CD4-positive, CD25-positive, alpha-beta regulatory T cell (primary cell): Measurements from ENCODE around the gene RAB29. TPM values are rescaled to one million over a fixed set of nuclear protein-coding genes. Genes with fewer than 3 reads are reported as not detected.

ENCODE experiments used
- ATAC-seq, 2 donors: fragments of 150-1000 bp; cut with Tn5 transposase; one replicate each; pipeline ENCODE4 v1.10.0; 2021; ENCODE audit warnings: low read depth in 2 of 2, moderate number of reproducible peaks in 2 of 2, moderate library complexity in 1 of 2
- DNase-seq, 3 donors: peaks; one replicate each; pipeline versions ENCODE4 v3.0.0 to v3.0.0-alpha.2; 2012 to 2022; ENCODE audit warnings: mixed read lengths in 1 of 3
- H3K27ac ChIP-seq: one replicate; pipeline ENCODE4 v1.7.0; 2013; ENCODE audit warnings: mild to moderate bottlenecking, low read length; ENCODE audit not compliant: insufficient read depth, poor library complexity, severe bottlenecking
- H3K27me3 ChIP-seq: one replicate; pipeline ENCODE4 v1.7.0; 2013; ENCODE audit warnings: low read length; ENCODE audit not compliant: control insufficient read depth, insufficient read depth
- H3K36me3 ChIP-seq: one replicate; pipeline ENCODE4 v1.7.0; 2013; ENCODE audit warnings: mild to moderate bottlenecking, low read length, moderate library complexity; ENCODE audit not compliant: control insufficient read depth, insufficient read depth
- H3K4me1 ChIP-seq: 2 replicates; pipeline ENCODE4 v1.7.0; 2013; ENCODE audit warnings: mild to moderate bottlenecking, low read length; ENCODE audit not compliant: insufficient read depth, control insufficient read depth, poor library complexity, severe bottlenecking
- H3K4me3 ChIP-seq: one replicate; pipeline ENCODE4 v1.7.0; 2013; ENCODE audit warnings: low read depth, mild to moderate bottlenecking, low read length, moderate library complexity
- H3K9me3 ChIP-seq, 2 experiments: 1 replicate in 1 of 2; 2 replicates in 1 of 2; pipeline ENCODE4 v1.7.0; 2013; ENCODE audit warnings: low read length in 2 of 2, mild to moderate bottlenecking in 1 of 2, moderate library complexity in 1 of 2; ENCODE audit not compliant: control insufficient read depth in 2 of 2
- H3K27ac Mint-ChIP-seq, 3 donors: one replicate each; pipeline ENCODE4 v1.8.0; 2020 to 2022; ENCODE audit warnings: mild to moderate bottlenecking in 3 of 3, mixed read lengths in 3 of 3, moderate library complexity in 2 of 3
- H3K27me3 Mint-ChIP-seq: one replicate; pipeline ENCODE4 v1.8.0; 2022; ENCODE audit warnings: mild to moderate bottlenecking, mixed read lengths
- H3K36me3 Mint-ChIP-seq: one replicate; pipeline ENCODE4 v1.8.0; 2020; ENCODE audit warnings: mixed read lengths
- H3K4me1 Mint-ChIP-seq, 4 donors: one replicate each; pipeline ENCODE4 v1.8.0; 2020 to 2022; ENCODE audit warnings: mixed read lengths in 4 of 4, mild to moderate bottlenecking in 1 of 4
- H3K4me3 Mint-ChIP-seq, 4 donors: one replicate each; pipeline ENCODE4 v1.8.0; 2020 to 2022; ENCODE audit warnings: mild to moderate bottlenecking in 4 of 4, mixed read lengths in 4 of 4, moderate library complexity in 3 of 4
- H3K9me3 Mint-ChIP-seq, 7 donors: one replicate each; pipeline ENCODE4 v1.8.0; 2020 to 2022; ENCODE audit warnings: mixed read lengths in 7 of 7, mild to moderate bottlenecking in 3 of 7, moderate library complexity in 2 of 7
- polyA plus RNA-seq, 4 donors: library from polyadenylated mRNA; unstranded; fragments of 300-500 nt; fragmentation: Illumina TruSeq; gene quantifications; one replicate each; pipeline ENCODE4 v1.2.3, GENCODE V29; 2021
- total RNA-seq: library from RNA; stranded (reverse); gene quantifications from one replicate; pipeline ENCODE4 v1.2.3, GENCODE V29; 2022

RAB29 gene
- total and polyA plus RNA-seq, 5 donors from 2014 or later, result 37.0 to 119 (median 98.2) TPM

DNA sequence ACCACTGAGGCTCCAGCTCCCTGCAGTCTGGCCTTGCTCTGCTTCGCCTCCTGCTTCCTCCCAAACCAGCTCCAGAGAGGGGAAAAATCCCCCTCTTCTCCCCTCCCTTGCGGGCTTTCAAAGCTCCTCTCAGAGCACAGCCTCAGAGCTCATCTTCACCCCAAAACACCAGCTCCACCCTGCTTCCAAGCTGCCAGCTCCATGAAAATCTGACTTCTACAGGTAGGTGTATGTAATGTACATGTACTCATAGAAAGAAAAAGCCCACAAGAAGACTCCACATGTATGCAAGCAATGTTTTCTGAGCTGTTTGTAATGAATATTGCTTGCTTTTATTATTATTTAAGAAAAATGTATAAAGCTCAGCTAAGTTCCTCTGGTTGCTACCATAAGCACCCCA is 29.3 kb upstream of the RAB29 start:
- Mint-ChIP-seq H3K4me3 (peak overlapping the region in 3 of 4 donors; percentile 1 to 81 (median 77)), H3K27me3 (no peaks in the 10 kb centered on the region), H3K36me3 (peaks cover 11% of the 10 kb centered on the region), H3K9me3 (peaks cover 0 to 1% (median 0%) of the 10 kb centered on the region in 7 donors), H3K27ac (peak overlapping the region; percentile 50 to 92 (median 89)), H3K4me1 (peaks cover 5 to 80% (median 57%) of the 10 kb centered on the region in 4 donors)
- peaks cover 61% of the 10 kb centered on the region for H3K4me1 ChIP-seq
- no peak for ATAC-seq
- peak overlapping the region; percentile 53 for H3K4me3 ChIP-seq
- no peak for DNase-seq
- H3K27ac ChIP-seq, result no peak overlapping the region
- H3K36me3 ChIP-seq, result peaks cover 14% of the 10 kb centered on the region
- H3K27me3 ChIP-seq, result no peaks in the 10 kb centered on the region
- no peaks in the 10 kb centered on the region for H3K9me3 ChIP-seq

DNA sequence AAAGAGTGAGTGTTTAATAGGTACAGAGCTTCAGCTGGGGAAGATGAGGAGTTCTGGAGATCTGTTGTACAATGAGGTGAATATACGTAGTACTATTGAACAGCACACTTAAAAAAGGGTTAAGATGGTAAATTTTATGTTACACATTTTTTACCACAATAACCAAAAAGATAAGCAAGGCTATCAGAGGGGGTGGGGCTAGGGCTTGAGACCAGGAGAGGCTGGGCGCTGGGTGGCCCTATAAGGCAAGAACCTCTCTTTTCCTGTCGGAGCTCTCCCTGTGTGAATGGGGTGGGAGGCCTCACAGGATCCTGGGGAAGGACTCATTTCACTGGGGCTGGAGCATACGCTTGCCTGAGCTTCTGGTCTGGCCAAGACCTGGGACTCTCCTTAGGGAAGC is 28.7 kb upstream of the RAB29 start:
- peak overlapping the region in 2 of 3 donors; percentile 4 to 89 for H3K27ac Mint-ChIP-seq

GRCh38 chr1:205802060-205802459 is 26.8 kb upstream of the RAB29 start:
- Histone ChIP-seq H3K27me3 (no peaks in the 10 kb centered on the region), H3K36me3 (peaks cover 34% of the 10 kb centered on the region), H3K27ac (no peak overlapping the region), H3K4me1 (peaks cover 35% of the 10 kb centered on the region), H3K4me3 (no peak overlapping the region), H3K9me3 (no peaks in the 10 kb centered on the region)
- ATAC-seq (no peak), DNase-seq (no peak)
- H3K4me1 Mint-ChIP-seq, result peaks cover 0 to 58% (median 36%) of the 10 kb centered on the region in 4 donors
- H3K27ac Mint-ChIP-seq, result peak overlapping the region; percentile 38 to 63 (median 42)
- H3K4me3 Mint-ChIP-seq, result no peak overlapping the region
- peaks cover 0 to 1% (median 0%) of the 10 kb centered on the region in 7 donors for H3K9me3 Mint-ChIP-seq
- peaks cover 20% of the 10 kb centered on the region for H3K36me3 Mint-ChIP-seq
- no peaks in the 10 kb centered on the region for H3K27me3 Mint-ChIP-seq

More for the DNA sequence above, 28.7 kb upstream of the RAB29 start:
- Mint-ChIP-seq H3K9me3 (peaks cover 0 to 1% (median 0%) of the 10 kb centered on the region in 7 donors), H3K4me1 (peaks cover 0 to 74% (median 52%) of the 10 kb centered on the region in 4 donors), H3K36me3 (peaks cover 12% of the 10 kb centered on the region), H3K4me3 (peak overlapping the region in 3 of 4 donors; percentile 2 to 47 (median 10)), H3K27me3 (no peaks in the 10 kb centered on the region)
- no peak for ATAC-seq
- peaks cover 17% of the 10 kb centered on the region for H3K36me3 ChIP-seq
- DNase-seq, result no peak
- H3K4me3 ChIP-seq, result no peak overlapping the region
- peaks cover 55% of the 10 kb centered on the region for H3K4me1 ChIP-seq
- no peaks in the 10 kb centered on the region for H3K9me3 ChIP-seq
- no peaks in the 10 kb centered on the region for H3K27me3 ChIP-seq
- no peak overlapping the region for H3K27ac ChIP-seq

GRCh38 chr1:205800981-205801703 is 25.9 kb upstream of the RAB29 start:
- H3K36me3 Mint-ChIP-seq, result peaks cover 24% of the 10 kb centered on the region
- no peak for ATAC-seq

DNA sequence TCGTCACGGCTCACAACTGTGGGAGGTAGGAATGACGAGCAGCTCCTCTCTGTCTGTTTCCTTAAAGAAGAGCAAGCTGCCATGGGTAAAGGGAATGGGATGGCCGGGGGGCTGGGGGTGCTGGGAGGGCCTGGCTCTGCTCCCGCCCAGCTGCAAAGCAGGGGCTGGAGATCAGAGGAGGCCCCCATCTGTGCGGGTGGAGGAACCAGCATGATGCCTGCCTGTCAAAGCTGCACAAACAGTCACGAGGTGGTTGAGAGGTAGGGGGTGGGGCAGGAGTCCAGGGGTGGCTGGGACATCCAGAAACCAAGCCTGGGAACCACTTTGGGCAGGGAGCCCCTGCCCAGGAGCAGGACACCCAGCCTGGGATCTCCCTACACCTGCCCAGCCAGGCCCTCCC is 25.1 kb upstream of the RAB29 start:
- Histone ChIP-seq H3K27ac (no peak overlapping the region), H3K4me3 (no peak overlapping the region), H3K36me3 (peaks cover 50% of the 10 kb centered on the region), H3K4me1 (peaks cover 19% of the 10 kb centered on the region), H3K27me3 (no peaks in the 10 kb centered on the region), H3K9me3 (no peaks in the 10 kb centered on the region)
- no peak for DNase-seq
- Mint-ChIP-seq H3K36me3 (peaks cover 24% of the 10 kb centered on the region), H3K27me3 (no peaks in the 10 kb centered on the region), H3K9me3 (no peaks in the 10 kb centered on the region), H3K27ac (no peak overlapping the region), H3K4me3 (no peak overlapping the region), H3K4me1 (peaks cover 0 to 41% (median 21%) of the 10 kb centered on the region in 4 donors)
- ATAC-seq, result no peak

More at GRCh38 chr1:205800981-205801703, 25.9 kb upstream of the RAB29 start:
- H3K27ac ChIP-seq, result no peak overlapping the region
- DNase-seq, result no peak
- H3K9me3 Mint-ChIP-seq, result peaks cover 0 to 1% (median 0%) of the 10 kb centered on the region in 7 donors
- H3K27me3 ChIP-seq, result no peaks in the 10 kb centered on the region
- H3K4me1 Mint-ChIP-seq, result peaks cover 0 to 49% (median 28%) of the 10 kb centered on the region in 4 donors
- no peaks in the 10 kb centered on the region for H3K9me3 ChIP-seq
- H3K36me3 ChIP-seq, result peaks cover 43% of the 10 kb centered on the region
- no peak overlapping the region for H3K4me3 ChIP-seq
- H3K27me3 Mint-ChIP-seq, result no peaks in the 10 kb centered on the region
- no peak overlapping the region for H3K4me3 Mint-ChIP-seq
- peak overlapping the region in 2 of 3 donors; percentile 42 to 63 for H3K27ac Mint-ChIP-seq
- peaks cover 26% of the 10 kb centered on the region for H3K4me1 ChIP-seq

- Mint-ChIP-seq H3K36me3 (peaks cover 28% of the 10 kb centered on the region), H3K9me3 (no peaks in the 10 kb centered on the region), H3K4me1 (peaks cover 0 to 23% (median 8%) of the 10 kb centered on the region in 4 donors), H3K27me3 (no peaks in the 10 kb centered on the region), H3K4me3 (no peak overlapping the region), H3K27ac (no peak overlapping the region)
- H3K9me3 ChIP-seq, result no peaks in the 10 kb centered on the region
- peaks cover under 1% of the 10 kb centered on the region for H3K4me1 ChIP-seq
- no peaks in the 10 kb centered on the region for H3K27me3 ChIP-seq
- H3K4me3 ChIP-seq, result no peak overlapping the region
- no peak overlapping the region for H3K27ac ChIP-seq
- no peak for ATAC-seq
- peaks cover 67% of the 10 kb centered on the region for H3K36me3 ChIP-seq
- peak in 1 of 3 donors; percentile 16 for DNase-seq
Observed at GRCh38 chr1:205798577-205798976, 23.3 kb upstream of the RAB29 start.

DNA sequence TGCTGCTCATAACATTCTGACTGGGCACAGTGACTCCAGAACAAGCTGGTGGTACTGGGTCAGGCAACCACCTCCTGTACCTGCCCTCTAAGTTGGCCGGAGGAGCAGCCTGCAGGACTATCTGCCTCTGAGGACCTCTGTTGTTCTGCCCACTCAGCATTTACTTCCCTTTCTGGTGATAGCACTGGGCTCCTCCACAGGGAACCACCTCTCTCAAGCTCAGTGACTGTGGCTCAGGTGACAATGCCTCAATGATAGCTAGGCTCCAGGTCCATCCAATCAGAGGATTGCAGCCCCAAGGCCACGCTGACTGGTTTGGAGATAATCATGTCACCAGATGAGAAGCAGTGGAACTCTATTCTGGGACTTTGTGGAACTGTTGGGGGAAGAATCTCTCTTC is 21.9 kb upstream of the RAB29 start:
- Histone ChIP-seq H3K4me1 (no peaks in the 10 kb centered on the region), H3K36me3 (peaks cover 78% of the 10 kb centered on the region), H3K27ac (no peak overlapping the region), H3K27me3 (no peaks in the 10 kb centered on the region), H3K9me3 (no peaks in the 10 kb centered on the region), H3K4me3 (no peak overlapping the region)
- Mint-ChIP-seq H3K36me3 (peaks cover 34% of the 10 kb centered on the region), H3K9me3 (no peaks in the 10 kb centered on the region), H3K4me3 (no peak overlapping the region), H3K27ac (no peak overlapping the region), H3K4me1 (peaks cover 0 to 11% (median 7%) of the 10 kb centered on the region in 4 donors), H3K27me3 (no peaks in the 10 kb centered on the region)
- ATAC-seq, result no peak
- no peak for DNase-seq
